K562 (cell line): ENCODE measurements around the gene TP63. TPM values are rescaled to one million over a fixed set of nuclear protein-coding genes. Genes with fewer than 3 reads are reported as not detected.

Experiments
- ATAC-seq: fragments of 200-7000 bp; cut with Tn5 transposase; 3 replicates; pipeline ENCODE4 v1.9.1; 2020; ENCODE audit warnings: moderate library complexity
- BruUV-seq: library from RNA; stranded (reverse); fragments of 400-500 nt; replicated peaks from 2 replicates; lab custom pipeline; 2021; lab: Mats Ljungman, UMichigan
- CTCF ChIA-PET: fragments of 300-600 bp; formaldehyde crosslinking; extraction: SDS; loops from one replicate; lab custom pipeline; 2021; ENCODE audit warnings: low intra/inter-chr PET ratio; lab: Yijun Ruan, JAX
- POLR2A ChIA-PET: fragments of 300-600, 350-650 bp; sonication (Branson Sonifier 250); formaldehyde crosslinking; extraction: SDS; loops from one replicate; lab custom pipeline; 2021; ENCODE audit warnings: antibody characterized with exemption, inconsistent platforms; lab: Yijun Ruan, JAX
- DNase-seq, 4 experiments: peaks; one replicate each; pipeline versions ENCODE4 v3.0.0 to v3.0.0-alpha.2; 2011 to 2018; ENCODE audit warnings: low spot score in 3 of 4, mixed read lengths in 3 of 4; ENCODE audit errors: extremely low read depth in 1 of 4
- FAIRE-seq: peaks from 2 replicates; lab custom pipeline; 2011; peaks lifted over from hg19 to GRCh38; lab: Jason Lieb, UNC
- H2AFZ ChIP-seq: 2 replicates; pipeline ENCODE4 v1.6.0; 2011; ENCODE audit warnings: low read depth, low read length, control low read depth, inconsistent platforms
- H3K27ac ChIP-seq: fragments of 200-600 bp; 3 replicates; pipeline ENCODE4 v1.8.0; 2011; ENCODE audit warnings: low read depth, mild to moderate bottlenecking, control low read depth, inconsistent platforms, low read length, moderate library complexity, mixed read lengths; ENCODE audit errors: extremely low read depth
- H3K27me3 ChIP-seq, 2 experiments: fragments of 300-600 bp in 1 of 2; 2 replicates in 1 of 2; 3 replicates in 1 of 2; pipeline versions ENCODE4 v1.6.0 to v1.8.0; 2011; ENCODE audit warnings: inconsistent platforms in 2 of 2, low read length in 2 of 2, mild to moderate bottlenecking in 1 of 2, mixed read lengths in 1 of 2, moderate library complexity in 1 of 2; ENCODE audit not compliant: control insufficient read depth in 2 of 2, insufficient read depth in 2 of 2
- H3K36me3 ChIP-seq: fragments of 300-600 bp; 3 replicates; pipeline ENCODE4 v1.8.0; 2011; ENCODE audit warnings: mild to moderate bottlenecking, low read length, inconsistent platforms; ENCODE audit not compliant: control insufficient read depth, insufficient read depth
- H3K4me1 ChIP-seq, 2 experiments: fragments of 200-600 bp in 1 of 2; replicated peaks in 1 of 2; 2 replicates in 1 of 2; 3 replicates in 1 of 2; pipeline versions ENCODE4 v1.5.1 to v1.8.0; 2011; ENCODE audit warnings: inconsistent platforms in 2 of 2, low read length in 2 of 2, mild to moderate bottlenecking in 1 of 2, mixed read lengths in 1 of 2, moderate library complexity in 1 of 2; ENCODE audit not compliant: control insufficient read depth in 2 of 2, insufficient read depth in 2 of 2
- H3K4me2 ChIP-seq: 2 replicates; pipeline ENCODE4 v1.6.1; 2011; ENCODE audit warnings: low read length, control low read depth, inconsistent platforms, mixed read lengths; ENCODE audit not compliant: insufficient read depth
- H3K4me3 ChIP-seq: fragments of 200-600 bp; sonication (generic), shearing (Covaris generic); 2 replicates; pipeline ENCODE4 v1.5.1; 2016; ENCODE audit warnings: control low read depth, inconsistent platforms
- H3K79me2 ChIP-seq: fragments of 200-600 bp; 3 replicates; pipeline ENCODE4 v1.8.0; 2011; ENCODE audit warnings: low read length, inconsistent platforms; ENCODE audit not compliant: control insufficient read depth, insufficient read depth
- H3K9ac ChIP-seq, 2 experiments: 2 replicates each; pipeline versions ENCODE4 v1.6.0 to v1.6.1; 2011; ENCODE audit warnings: low read depth in 2 of 2, low read length in 2 of 2, control low read depth in 1 of 2, inconsistent platforms in 1 of 2, mild to moderate bottlenecking in 1 of 2, mixed read lengths in 1 of 2; ENCODE audit not compliant: insufficient read depth in 1 of 2
- H3K9me1 ChIP-seq: one replicate; pipeline ENCODE4 v1.6.0; 2011; ENCODE audit warnings: inconsistent platforms, mild to moderate bottlenecking, low read length, moderate library complexity; ENCODE audit not compliant: control insufficient read depth, insufficient read depth
- H3K9me3 ChIP-seq: replicated peaks from 2 replicates; pipeline ENCODE4 v1.5.1; 2011; ENCODE audit warnings: low read depth, low read length, inconsistent platforms; ENCODE audit not compliant: control insufficient read depth, insufficient read depth
- H4K20me1 ChIP-seq: replicated peaks from 2 replicates; pipeline ENCODE4 v1.6.1; 2011; ENCODE audit warnings: low read length, inconsistent platforms, mixed read lengths; ENCODE audit not compliant: control insufficient read depth, insufficient read depth
- ATF6 ChIP-seq: sonication (generic); formaldehyde crosslinking; IDR thresholded peaks from 2 replicates; pipeline ENCODE4 v1.4.0; 2020; ENCODE audit warnings: mild to moderate bottlenecking, missing genetic modification reagents
- ID3 ChIP-seq, 2 experiments: fragments of 250-450 bp in 1 of 2; fragments of 450-650 bp in 1 of 2; sonication (Bioruptor Pico) in 1 of 2; IDR thresholded peaks; 2 replicates each; pipeline versions ENCODE4 v1.6.1 to v1.8.0; 2016 to 2021; ENCODE audit warnings: mild to moderate bottlenecking in 2 of 2, moderate library complexity in 2 of 2, missing compliant biosample characterization in 1 of 2, missing genetic modification characterization in 1 of 2
- NONO ChIP-seq, 2 experiments: fragments of 200-400 bp in 1 of 2; fragments of 450-650 bp in 1 of 2; formaldehyde crosslinking in 1 of 2; IDR thresholded peaks; 2 replicates each; pipeline ENCODE4 v1.6.1; 2017; ENCODE audit warnings: low read depth in 2 of 2, mild to moderate bottlenecking in 2 of 2, moderate library complexity in 2 of 2, low read length in 1 of 2
- PKNOX1 ChIP-seq: fragments of 450-650 bp; IDR thresholded peaks from 2 replicates; pipeline ENCODE4 v1.6.1; 2016
- ZBTB33 ChIP-seq: sonication (generic); formaldehyde crosslinking; IDR thresholded peaks from 2 replicates; pipeline ENCODE4 v1.8.1; 2023; ENCODE audit warnings: mild to moderate bottlenecking, missing genetic modification reagents
- ZFP36 ChIP-seq: fragments of 150-350 bp; IDR thresholded peaks from 2 replicates; pipeline ENCODE4 v1.6.1; 2018; ENCODE audit warnings: low read length, low read depth; ENCODE audit not compliant: partially characterized antibody
- ZNF740 ChIP-seq, 3 experiments: fragments of 200-800 bp in 1 of 3; sonication (Bioruptor generic) in 1 of 3; sonication (generic) in 1 of 3; formaldehyde crosslinking in 1 of 3; IDR thresholded peaks; 2 replicates each; pipeline versions ENCODE4 v1.6.1 to v1.8.0; 2016 to 2022; ENCODE audit warnings: mild to moderate bottlenecking in 2 of 3, missing compliant biosample characterization in 2 of 3, missing genetic modification characterization in 2 of 3, missing genetic modification reagents in 1 of 3
- WGBS: fragments of 100-300 bp; shearing (Covaris generic); methylation state at CpG from one replicate; pipeline ENCODE4 v1.1.6; 2016; ENCODE audit warnings: low coverage, mixed read lengths; ENCODE audit not compliant: insufficient coverage; ENCODE audit errors: missing lambda C conversion rate; 5-methylcytosine and 5-hydroxymethylcytosine counted together
- in situ Hi-C: fragments of 300-500 bp; cut with MboI; formaldehyde crosslinking; loops from 4 replicates; pipeline ENCODE4 v1.15.0; 2018; ENCODE audit warnings: inconsistent platforms, mixed read lengths
- intact Hi-C: fragments of 100-400 bp; cut with micrococcal nuclease; formaldehyde crosslinking; loops from 2 replicates; pipeline ENCODE4 v1.14.2; 2022
- polyA plus RNA-seq, 8 experiments: library from polyadenylated mRNA; depleted of rRNA in 4 of 8; stranded (reverse) in 5 of 8; unstranded in 3 of 8; fragments of >200 nt; fragmentation: Nextera tagmentation in 2 of 8; fragmentation: Illumina TruSeq in 1 of 8; extraction: Ambion mirVana in 2 of 8; extraction: Trizol in 1 of 8; gene quantifications; 2 replicates each; pipeline versions ENCODE4 v1.2.1 to v1.2.3, GENCODE V29; 2011 to 2014; ENCODE audit warnings: inconsistent platforms in 1 of 8, missing spikeins in 1 of 8
- total RNA-seq, 7 experiments: library from RNA; depleted of rRNA in 6 of 7; stranded (reverse); fragments of >200 nt in 6 of 7; fragmentation: Illumina TruSeq in 2 of 7; extraction: Trizol in 2 of 7; gene quantifications; 2 replicates each; pipeline versions ENCODE4 v1.2.1 to v1.2.3, GENCODE V29; 2011 to 2021; ENCODE audit warnings: low replicate concordance in 1 of 7

Gene TP63
- total and polyA plus RNA-seq, 9 of the 15 experiments (the other 6 are each of a cell fraction or from before 2014, with no cell fraction given), result 0.32 to 1.4 (median 0.50) TPM

GRCh38 chr3:189778340-189778950, 147.3 kb downstream of the TP63 start:
- ChIA-PET CTCF (no interaction called here), POLR2A (no interaction called here)
- Histone ChIP-seq H3K9me3 (no peaks in the 10 kb centered on the region), H3K9ac (no peak overlapping the region), H3K27ac (no peak overlapping the region), H4K20me1 (no peaks in the 10 kb centered on the region), H3K79me2 (no peaks in the 10 kb centered on the region), H3K9me1 (no peaks in the 10 kb centered on the region), H3K4me1 (no peaks in the 10 kb centered on the region), H3K36me3 (no peaks in the 10 kb centered on the region), H2AFZ (no peak overlapping the region), H3K4me2 (no peak overlapping the region), H3K4me3 (no peak overlapping the region), H3K27me3 (no peaks in the 10 kb centered on the region)
- DNase-seq, result no peak
- WGBS, result 2% methylated on average over 5 of the region's 5 CpGs
- no peak for FAIRE-seq
- ATAC-seq, result no peak
- no TSS peak for BruUV-seq
- in situ Hi-C loops, result no loop called here
- TF ChIP-seq ATF6 (no peak), ZFP36 (no peak), PKNOX1 (no peak), ZBTB33 (no peak), ZNF740 (CRISPR knock-in tag; IDR thresholded peaks at IDR 0.05) (no peak), ZNF740 (tag; IDR thresholded peaks at IDR 0.05) (no peak), NONO (IDR thresholded peaks at IDR 0.05; ENCODE audit: low read depth in 2 of 2, low read length in 1 of 2) (no peak), ID3 (CRISPR knock-in tag; IDR thresholded peaks at IDR 0.05) (no peak), ID3 (tag; IDR thresholded peaks at IDR 0.05) (no peak)
- intact Hi-C loops, result no loop called here
